Nephron progenitor cell (in vitro differentiated cells): ENCODE results near the gene NDUFC1.

Experiments
- DNase-seq: peaks from one replicate; pipeline ENCODE4 v3.0.0; 2021
- H3K27ac Mint-ChIP-seq: 2 replicates; pipeline ENCODE4 v1.8.0; 2021; ENCODE audit warnings: mild to moderate bottlenecking, moderate library complexity, mixed read lengths
- H3K27me3 Mint-ChIP-seq: 2 replicates; pipeline ENCODE4 v1.8.0; 2021; ENCODE audit warnings: mild to moderate bottlenecking, low read depth, mixed read lengths; ENCODE audit not compliant: poor library complexity
- H3K36me3 Mint-ChIP-seq: 2 replicates; pipeline ENCODE4 v1.8.0; 2021; ENCODE audit warnings: low read depth, mixed read lengths
- H3K4me1 Mint-ChIP-seq: 2 replicates; pipeline ENCODE4 v1.8.0; 2021; ENCODE audit warnings: mixed read lengths
- H3K4me3 Mint-ChIP-seq: 2 replicates; pipeline ENCODE4 v1.8.0; 2021; ENCODE audit warnings: mild to moderate bottlenecking, moderate library complexity, mixed read lengths
- H3K9me3 Mint-ChIP-seq: 2 replicates; pipeline ENCODE4 v1.8.0; 2021; ENCODE audit warnings: mild to moderate bottlenecking, moderate library complexity, mixed read lengths
- TF ChIP-seq, protein P1 (sequence below): fragments of 200-600 bp; sonication (generic); IDR thresholded peaks from 2 replicates; pipeline ENCODE4 v1.5.0; 2021; ENCODE audit warnings: antibody characterized with exemption

The NDUFC1 gene

GRCh38 chr4:139278912-139279759, 23.1 kb downstream of the NDUFC1 start:
- Mint-ChIP-seq H3K27ac (no peak overlapping the region), H3K4me3 (peak overlapping the region; percentile 84), H3K4me1 (peaks cover 14% of the 10 kb centered on the region), H3K27me3 (peaks cover 78% of the 10 kb centered on the region), H3K36me3 (peaks cover 1% of the 10 kb centered on the region), H3K9me3 (peaks cover under 1% of the 10 kb centered on the region)
- peak; percentile 34 for DNase-seq
- TF ChIP-seq, protein P1, sequence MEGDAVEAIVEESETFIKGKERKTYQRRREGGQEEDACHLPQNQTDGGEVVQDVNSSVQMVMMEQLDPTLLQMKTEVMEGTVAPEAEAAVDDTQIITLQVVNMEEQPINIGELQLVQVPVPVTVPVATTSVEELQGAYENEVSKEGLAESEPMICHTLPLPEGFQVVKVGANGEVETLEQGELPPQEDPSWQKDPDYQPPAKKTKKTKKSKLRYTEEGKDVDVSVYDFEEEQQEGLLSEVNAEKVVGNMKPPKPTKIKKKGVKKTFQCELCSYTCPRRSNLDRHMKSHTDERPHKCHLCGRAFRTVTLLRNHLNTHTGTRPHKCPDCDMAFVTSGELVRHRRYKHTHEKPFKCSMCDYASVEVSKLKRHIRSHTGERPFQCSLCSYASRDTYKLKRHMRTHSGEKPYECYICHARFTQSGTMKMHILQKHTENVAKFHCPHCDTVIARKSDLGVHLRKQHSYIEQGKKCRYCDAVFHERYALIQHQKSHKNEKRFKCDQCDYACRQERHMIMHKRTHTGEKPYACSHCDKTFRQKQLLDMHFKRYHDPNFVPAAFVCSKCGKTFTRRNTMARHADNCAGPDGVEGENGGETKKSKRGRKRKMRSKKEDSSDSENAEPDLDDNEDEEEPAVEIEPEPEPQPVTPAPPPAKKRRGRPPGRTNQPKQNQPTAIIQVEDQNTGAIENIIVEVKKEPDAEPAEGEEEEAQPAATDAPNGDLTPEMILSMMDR, result no peak

- Mint-ChIP-seq H3K4me1 (peaks cover 14% of the 10 kb centered on the region), H3K36me3 (no peaks in the 10 kb centered on the region), H3K27ac (no peak overlapping the region), H3K27me3 (peaks cover 80% of the 10 kb centered on the region), H3K4me3 (peak overlapping the region; percentile 84), H3K9me3 (no peaks in the 10 kb centered on the region)
- no peak for DNase-seq
- TF ChIP-seq, protein P1, result no peak
Measured at GRCh38 chr4:139278485-139278884, 23.8 kb downstream of the NDUFC1 start.

DNA sequence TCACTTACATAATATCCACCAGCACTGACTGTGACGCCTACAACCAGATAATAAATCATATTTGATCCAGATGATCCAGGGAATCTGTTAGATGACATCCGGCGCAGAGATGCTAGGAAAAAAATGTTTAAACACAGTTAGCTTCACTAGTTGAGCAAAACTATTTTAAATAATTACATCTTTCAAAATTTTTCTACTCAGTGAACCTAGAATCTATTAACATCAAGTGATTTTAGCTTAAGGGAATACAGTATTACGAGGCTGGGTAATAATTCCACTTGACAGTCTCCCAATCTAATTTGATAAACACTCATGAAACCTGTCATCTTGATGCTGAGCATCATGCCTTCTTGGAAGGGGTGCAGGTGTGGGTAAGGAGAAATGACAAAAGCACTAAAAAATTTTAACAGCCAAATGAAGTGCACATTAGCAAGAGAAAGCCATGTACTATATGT, 27.0 kb downstream of the NDUFC1 start:
- Mint-ChIP-seq H3K27ac (no peak overlapping the region), H3K4me1 (peaks cover 14% of the 10 kb centered on the region), H3K4me3 (no peak overlapping the region), H3K27me3 (peaks cover 57% of the 10 kb centered on the region), H3K9me3 (no peaks in the 10 kb centered on the region), H3K36me3 (no peaks in the 10 kb centered on the region)
- no peak for DNase-seq
- TF ChIP-seq, protein P1, result no peak

DNA sequence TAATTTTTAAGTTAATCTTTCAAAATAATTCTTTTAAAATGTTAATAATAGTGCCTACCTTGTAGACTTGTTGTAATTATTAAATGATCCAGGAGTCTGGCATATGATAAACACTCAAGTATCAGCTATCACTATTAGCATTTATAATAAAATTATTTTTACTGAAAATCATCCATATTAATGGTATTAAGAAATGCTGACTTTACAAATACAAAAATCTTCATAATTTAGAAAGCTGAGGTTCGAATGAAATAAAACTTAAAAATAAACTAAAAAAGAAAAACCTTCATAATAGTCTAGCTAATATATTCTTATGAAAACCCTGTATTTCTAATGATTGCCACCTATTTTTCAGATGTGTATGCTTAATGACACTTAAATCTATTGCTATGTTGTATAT, 27.5 kb downstream of the NDUFC1 start:
- Mint-ChIP-seq H3K27me3 (peaks cover 52% of the 10 kb centered on the region), H3K4me1 (peaks cover 13% of the 10 kb centered on the region), H3K36me3 (no peaks in the 10 kb centered on the region), H3K27ac (no peak overlapping the region), H3K9me3 (no peaks in the 10 kb centered on the region), H3K4me3 (no peak overlapping the region)
- TF ChIP-seq, protein P1, result no peak
- DNase-seq, result no peak

DNA sequence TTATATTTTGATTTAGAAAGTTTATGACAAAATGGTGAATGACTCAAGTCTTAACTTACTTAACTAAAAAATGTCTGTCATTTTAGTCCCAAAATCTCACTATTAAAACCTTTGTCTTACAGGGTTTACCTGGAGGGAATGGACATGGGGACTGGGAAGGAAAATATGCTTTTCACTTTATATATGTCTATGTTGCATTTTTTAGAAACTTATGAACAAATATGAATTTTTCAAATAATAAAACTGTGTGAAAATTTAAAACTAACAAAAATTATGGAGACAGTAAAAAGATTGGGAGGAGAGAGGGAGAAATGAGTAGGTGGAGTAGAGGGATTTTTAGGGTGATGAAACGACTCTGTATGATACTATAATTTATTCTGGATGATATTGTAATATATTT, 28.4 kb downstream of the NDUFC1 start:
- H3K4me3 Mint-ChIP-seq, result no peak overlapping the region

More for the DNA sequence above, 28.4 kb downstream of the NDUFC1 start:
- Mint-ChIP-seq H3K27ac (no peak overlapping the region), H3K36me3 (no peaks in the 10 kb centered on the region), H3K4me1 (peaks cover 3% of the 10 kb centered on the region), H3K9me3 (no peaks in the 10 kb centered on the region), H3K27me3 (peaks cover 42% of the 10 kb centered on the region)
- TF ChIP-seq, protein P1, result no peak
- no peak for DNase-seq
